ENCODE results near the gene HSPB6.
A peak's percentile ranks its signal among the peaks of the same experiment; 100 is the strongest.

DNA sequence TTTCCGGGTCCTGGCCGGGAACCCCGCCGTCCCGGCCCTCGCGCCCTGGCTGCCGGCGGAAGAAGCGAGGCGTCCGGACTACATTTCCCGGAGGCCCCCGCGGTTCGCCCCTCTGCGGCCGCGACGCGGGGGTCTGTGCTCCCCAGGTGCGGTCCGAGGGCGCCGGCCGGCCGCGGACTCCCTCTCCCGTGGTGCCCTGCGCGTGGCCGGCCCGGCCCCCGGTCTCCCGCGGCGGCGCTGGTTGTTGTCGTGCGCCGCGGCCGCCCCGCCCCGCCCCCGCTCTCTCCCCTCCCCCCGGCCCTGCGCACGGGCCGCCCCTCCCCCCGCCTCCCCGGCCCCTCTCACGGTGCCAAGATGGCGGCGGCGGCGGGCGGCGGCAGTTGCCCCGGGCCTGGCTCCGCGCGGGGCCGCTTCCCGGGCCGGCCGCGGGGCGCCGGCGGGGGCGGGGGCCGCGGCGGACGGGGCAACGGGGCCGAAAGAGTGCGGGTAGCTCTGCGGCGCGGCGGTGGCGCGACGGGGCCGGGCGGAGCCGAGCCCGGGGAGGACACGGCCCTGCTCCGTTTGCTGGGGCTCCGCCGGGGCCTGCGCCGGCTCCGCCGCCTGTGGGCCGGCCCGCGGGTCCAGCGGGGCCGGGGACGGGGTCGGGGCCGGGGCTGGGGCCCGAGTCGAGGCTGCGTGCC, 39.0 kb downstream of the HSPB6 start, which contains the start of gene KMT2B:
- TF ChIP-seq CTCF (IDR thresholded peaks at IDR 0.05) (peak in 1 of 6 experiments; percentile 12), POLR2A (IDR thresholded peaks at IDR 0.05) (no peak)

Data from esophagus squamous epithelium (tissue), 4 donors.